Endodermal cell (in vitro differentiated cells): ENCODE data around the gene TMEM183A. TPM values are rescaled to one million over a fixed set of nuclear protein-coding genes. Genes with fewer than 3 reads are reported as not detected.

Experiments used
- DNase-seq: peaks from one replicate; pipeline ENCODE4 v3.0.0-alpha.2; 2017
- H3K27ac ChIP-seq: 2 replicates; pipeline ENCODE4 v1.5.1; 2013; ENCODE audit warnings: mild to moderate bottlenecking, low read depth, low read length, moderate library complexity
- H3K27me3 ChIP-seq: 2 replicates; pipeline ENCODE4 v1.6.1; 2013; ENCODE audit warnings: mild to moderate bottlenecking, low read length, moderate library complexity; ENCODE audit not compliant: insufficient read depth, control insufficient read depth, poor library complexity, severe bottlenecking
- H3K36me3 ChIP-seq: 2 replicates; pipeline ENCODE4 v1.7.0; 2013; ENCODE audit warnings: mild to moderate bottlenecking, low read length, moderate library complexity; ENCODE audit not compliant: control insufficient read depth, insufficient read depth
- H3K4me1 ChIP-seq: one replicate; pipeline ENCODE4 v1.7.0; 2013; ENCODE audit warnings: low read length; ENCODE audit not compliant: control insufficient read depth, insufficient read depth
- H3K4me3 ChIP-seq: 2 replicates; pipeline ENCODE4 v1.5.1; 2013; ENCODE audit warnings: mild to moderate bottlenecking, low read length, moderate library complexity
- H3K9ac ChIP-seq: 2 replicates; pipeline ENCODE4 v1.6.1; 2013; ENCODE audit warnings: mild to moderate bottlenecking, low read length, moderate library complexity; ENCODE audit not compliant: poor library complexity, severe bottlenecking; ENCODE audit errors: extremely low read depth
- H3K9me3 ChIP-seq: 2 replicates; pipeline ENCODE4 v1.6.1; 2013; ENCODE audit warnings: mild to moderate bottlenecking, low read length, moderate library complexity; ENCODE audit not compliant: control insufficient read depth
- H3K27ac Mint-ChIP-seq: 2 replicates; pipeline ENCODE4 v1.8.0; 2020; ENCODE audit warnings: mixed read lengths
- H3K27me3 Mint-ChIP-seq: 2 replicates; pipeline ENCODE4 v1.8.0; 2021; ENCODE audit warnings: mild to moderate bottlenecking, mixed read lengths; ENCODE audit not compliant: insufficient read depth
- H3K36me3 Mint-ChIP-seq: 2 replicates; pipeline ENCODE4 v1.8.0; 2020; ENCODE audit warnings: low read depth, mixed read lengths
- H3K4me1 Mint-ChIP-seq: 2 replicates; pipeline ENCODE4 v1.8.0; 2020; ENCODE audit warnings: mixed read lengths
- H3K4me3 Mint-ChIP-seq: 2 replicates; pipeline ENCODE4 v1.8.0; 2020; ENCODE audit warnings: mild to moderate bottlenecking, moderate library complexity, mixed read lengths
- H3K9me3 Mint-ChIP-seq: 2 replicates; pipeline ENCODE4 v1.8.0; 2020; ENCODE audit warnings: mild to moderate bottlenecking, mixed read lengths
- CTCF ChIP-seq: fragments of 200-600 bp; sonication (generic); conservative IDR thresholded peaks from 2 replicates; pipeline ENCODE4 v1.5.0; 2021; ENCODE audit warnings: antibody characterized with exemption, mild to moderate bottlenecking
- WGBS, 2 experiments: methylation state at CpG; one replicate each; pipeline versions ENCODE4 v1.1.5 to v1.1.7; 2013; ENCODE audit warnings: missing lambda C conversion rate in 2 of 2, mixed read lengths in 1 of 2; ENCODE audit not compliant: insufficient coverage in 1 of 2, insufficient read length in 1 of 2; 5-methylcytosine and 5-hydroxymethylcytosine counted together
- total RNA-seq, 2 donors: library from RNA; stranded (reverse); fragmentation: NEBNext Ultra II Directional in 1 of 2; extraction: Animal tissue kit (Norgen Biotek cat#: 25700) in 1 of 2; gene quantifications; 2 replicates in 1 of 2; 3 replicates in 1 of 2; pipeline ENCODE4 v1.2.1, GENCODE V29; 2021

Gene TMEM183A
- total RNA-seq, 2 donors from 2014 or later, result 88.9 to 89.7 TPM

DNA sequence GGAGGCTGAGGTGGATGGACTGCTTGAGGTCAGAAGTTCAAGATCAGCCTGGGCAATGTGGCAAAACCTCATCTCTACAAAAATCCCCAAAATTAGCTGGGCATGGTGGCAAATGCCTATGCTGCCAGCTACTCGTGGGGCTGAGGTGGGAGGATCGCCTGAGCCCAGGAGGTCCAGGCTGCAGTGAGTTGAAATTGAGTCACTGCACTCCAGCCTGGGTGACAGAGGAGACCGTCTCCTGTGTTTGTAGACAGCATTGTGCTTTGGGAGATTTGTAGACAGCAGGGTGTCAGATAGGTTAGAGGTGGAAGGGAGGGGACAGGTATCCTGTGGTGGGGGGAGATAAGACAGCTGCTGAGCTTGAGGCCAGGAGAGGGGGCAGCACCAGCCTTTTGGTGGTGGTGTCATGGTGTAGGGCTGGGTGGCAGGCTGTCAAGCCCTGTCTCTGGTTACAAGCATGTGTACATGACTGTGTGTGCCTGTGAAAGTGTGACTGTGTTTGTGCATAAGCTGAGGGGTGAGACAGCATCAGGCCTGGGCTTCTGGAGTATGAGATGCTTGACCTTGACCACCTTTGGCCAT is 34.3 kb downstream of the TMEM183A start:
- Mint-ChIP-seq H3K9me3 (peaks cover 2% of the 10 kb centered on the region), H3K36me3 (no peaks in the 10 kb centered on the region), H3K4me3 (no peak overlapping the region), H3K4me1 (peaks cover 41% of the 10 kb centered on the region), H3K27me3 (peaks cover 2% of the 10 kb centered on the region), H3K27ac (peak overlapping the region; percentile 38)
- H3K27me3 ChIP-seq, result no peaks in the 10 kb centered on the region
- H3K4me3 ChIP-seq, result no peak overlapping the region
- H3K4me1 ChIP-seq, result peaks cover 23% of the 10 kb centered on the region
- WGBS, 2 experiments, result 46 to 67% methylated on average over 3 of the region's 3 CpGs
- H3K9ac ChIP-seq, result no peak overlapping the region
- peak; percentile 67 for DNase-seq
- H3K9me3 ChIP-seq, result no peaks in the 10 kb centered on the region
- no peak for TF ChIP-seq CTCF
- H3K27ac ChIP-seq, result no peak overlapping the region
- no peaks in the 10 kb centered on the region for H3K36me3 ChIP-seq

DNA sequence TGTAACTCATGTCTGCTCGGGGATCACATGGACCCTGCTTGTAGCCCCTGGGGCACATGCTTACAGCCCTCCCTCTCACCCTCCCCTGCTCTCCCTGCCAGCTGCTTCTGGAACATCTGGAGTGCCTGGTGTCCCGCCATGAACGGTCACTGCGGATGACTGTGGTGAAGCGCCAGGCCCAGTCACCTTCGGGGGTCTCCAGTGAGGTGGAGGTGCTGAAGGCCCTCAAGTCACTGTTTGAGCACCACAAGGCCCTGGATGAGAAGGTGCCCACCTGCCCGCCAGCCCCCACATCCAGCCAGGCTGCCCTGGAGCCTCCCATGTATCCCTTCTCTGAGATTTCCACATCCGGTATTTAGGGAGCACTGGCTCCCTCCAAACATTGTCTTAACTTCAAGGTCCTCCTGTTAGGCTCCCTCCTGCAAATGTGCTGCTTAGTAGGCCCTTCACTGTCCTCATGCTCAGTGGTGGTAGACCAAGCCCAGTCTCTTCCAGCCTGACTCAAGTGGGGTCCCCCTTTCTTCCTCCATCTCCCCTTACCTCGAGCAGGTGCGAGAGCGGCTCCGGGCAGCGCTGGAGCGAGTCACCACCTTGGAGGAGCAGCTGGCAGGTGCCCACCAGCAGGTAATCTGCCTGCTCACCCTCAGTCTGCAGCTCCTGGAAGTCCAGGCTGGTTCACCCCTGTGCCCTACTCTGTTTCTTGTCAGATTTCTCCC is 36.8 kb downstream of the TMEM183A start:
- peaks cover 43% of the 10 kb centered on the region for H3K4me1 Mint-ChIP-seq
- WGBS, 2 experiments, result 93 to 95% methylated on average over 11 to 14 of the region's 14 CpGs
- H3K4me3 Mint-ChIP-seq, result no peak overlapping the region
- Histone ChIP-seq H3K4me3 (no peak overlapping the region), H3K9ac (no peak overlapping the region), H3K27me3 (no peaks in the 10 kb centered on the region), H3K36me3 (no peaks in the 10 kb centered on the region), H3K9me3 (no peaks in the 10 kb centered on the region), H3K27ac (no peak overlapping the region), H3K4me1 (peaks cover 23% of the 10 kb centered on the region)
- no peak overlapping the region for H3K27ac Mint-ChIP-seq
- DNase-seq, result no peak
- no peaks in the 10 kb centered on the region for H3K36me3 Mint-ChIP-seq
- TF ChIP-seq CTCF, result no peak
- H3K27me3 Mint-ChIP-seq, result peaks cover 2% of the 10 kb centered on the region
- peaks cover 2% of the 10 kb centered on the region for H3K9me3 Mint-ChIP-seq

DNA sequence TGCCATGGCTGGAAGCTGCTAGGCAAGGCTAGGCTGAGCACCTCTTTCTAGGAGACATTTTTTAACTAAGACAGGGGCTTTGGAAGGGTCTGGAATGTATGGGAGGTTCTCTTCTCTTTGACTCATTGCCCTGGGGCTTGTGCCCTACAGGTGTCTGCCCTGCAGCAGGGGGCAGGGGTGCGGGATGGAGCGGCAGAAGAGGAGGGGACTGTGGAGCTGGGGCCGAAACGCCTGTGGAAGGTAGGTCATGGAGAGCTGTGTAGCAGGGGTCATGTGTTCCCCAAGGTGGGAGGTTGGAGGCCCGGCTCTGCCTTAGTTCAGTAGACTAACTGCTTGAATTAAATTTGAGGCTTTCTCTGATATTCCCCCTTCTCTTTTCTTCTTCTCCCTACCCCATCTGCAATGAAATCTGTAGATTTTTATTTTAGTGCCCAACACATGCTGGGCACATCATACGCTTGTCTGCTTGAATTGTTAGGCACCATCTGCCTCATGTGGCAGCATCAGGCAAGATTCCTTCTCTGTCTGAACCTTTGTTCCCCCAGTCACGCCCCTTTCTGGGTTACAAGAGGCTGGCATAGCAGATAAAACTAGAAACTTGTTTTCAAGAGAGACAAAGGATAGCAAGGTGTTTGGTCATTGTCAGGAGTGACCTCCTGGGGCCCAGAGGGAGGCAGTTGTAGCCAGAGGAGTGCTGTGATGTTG is 37.5 kb downstream of the TMEM183A start:
- no peaks in the 10 kb centered on the region for H3K36me3 Mint-ChIP-seq
- no peaks in the 10 kb centered on the region for H3K9me3 Mint-ChIP-seq
- Histone ChIP-seq H3K4me1 (peaks cover 21% of the 10 kb centered on the region), H3K36me3 (no peaks in the 10 kb centered on the region), H3K27me3 (no peaks in the 10 kb centered on the region), H3K4me3 (no peak overlapping the region), H3K9ac (no peak overlapping the region), H3K27ac (no peak overlapping the region), H3K9me3 (no peaks in the 10 kb centered on the region)
- no peak overlapping the region for H3K4me3 Mint-ChIP-seq
- H3K27ac Mint-ChIP-seq, result no peak overlapping the region
- no peak for TF ChIP-seq CTCF
- DNase-seq, result no peak
- peaks cover 2% of the 10 kb centered on the region for H3K27me3 Mint-ChIP-seq
- WGBS, 2 experiments, result 93 to 100% methylated on average over 1 to 7 of the region's 7 CpGs
- H3K4me1 Mint-ChIP-seq, result peaks cover 40% of the 10 kb centered on the region
